Epithelial cell of prostate (primary cell): ENCODE results near the gene ADAM22.
"Not testable (repeated sequence)": the region's sequence is repeated elsewhere in the genome, so short reads cannot be mapped to it uniquely, and the experiment has no call there.

Experiments used
- DNase-seq: peaks from one replicate; pipeline ENCODE4 v3.0.0-alpha.2; 2011; ENCODE audit warnings: low read depth, low spot score
- H3K27ac ChIP-seq: fragments of 450-650 bp; 2 replicates; pipeline ENCODE4 v1.5.1; 2017; ENCODE audit warnings: mild to moderate bottlenecking

Gene ADAM22

DNA sequence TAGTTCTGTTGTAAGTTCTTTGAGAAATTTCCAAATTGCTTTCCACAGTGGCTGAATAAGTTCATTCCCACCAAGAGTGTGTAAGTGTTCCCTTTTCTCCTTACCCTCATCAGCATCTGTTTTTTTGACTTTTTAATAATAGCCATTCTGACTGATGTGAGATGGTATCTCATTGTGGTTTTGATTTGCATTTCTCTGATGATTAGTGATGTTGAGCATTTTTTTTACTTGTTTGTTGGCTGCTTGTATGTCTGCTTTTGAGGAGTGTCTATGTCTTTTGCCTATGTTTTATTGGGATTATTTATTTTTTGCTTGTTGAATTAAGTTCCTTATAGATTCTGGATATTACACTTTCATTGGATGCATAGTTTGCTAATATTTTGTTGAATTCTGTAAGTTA, 11.9 kb downstream of the ADAM22 start:
- not testable (repeated sequence) for DNase-seq, H3K27ac ChIP-seq

DNA sequence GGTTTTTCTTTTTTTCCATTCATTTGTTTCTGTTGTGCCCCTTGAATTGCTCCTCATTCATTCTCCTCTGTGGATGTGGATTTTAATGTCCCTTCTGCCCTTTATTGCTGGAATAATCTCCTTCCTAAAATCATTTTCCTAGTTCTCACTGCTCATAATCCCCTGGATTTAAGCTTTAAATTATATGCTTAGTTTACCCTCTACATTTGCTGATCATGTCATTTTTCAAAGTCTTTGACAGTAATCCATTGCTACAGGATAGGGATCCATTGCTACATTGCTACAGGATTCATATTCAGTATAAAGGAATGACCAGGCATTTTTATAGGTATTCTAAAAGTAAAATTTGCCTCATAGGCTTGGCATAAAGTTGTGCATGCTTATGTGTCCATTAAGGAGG, 14.3 kb downstream of the ADAM22 start:
- no peak overlapping the region for H3K27ac ChIP-seq
- DNase-seq, result no peak

DNA sequence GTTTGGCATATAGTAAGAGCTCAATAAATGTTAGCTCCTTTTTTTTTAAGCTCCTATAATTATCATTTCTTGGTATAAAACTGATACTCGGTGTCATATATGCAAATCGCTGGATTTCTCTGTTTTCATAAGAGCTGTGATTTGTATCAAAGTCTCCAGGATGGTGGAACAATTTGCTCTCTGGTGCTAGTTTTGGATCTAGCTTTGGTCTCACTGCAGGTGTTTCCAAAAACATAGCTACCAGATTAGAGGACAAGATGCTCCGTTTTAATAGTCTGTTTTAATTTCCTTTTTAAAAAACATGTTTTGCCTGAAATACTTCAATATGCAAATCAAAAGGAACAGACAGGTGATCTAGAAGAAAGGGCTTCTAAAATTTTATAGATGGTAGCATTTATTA, 25.3 kb downstream of the ADAM22 start:
- no peak for DNase-seq
- H3K27ac ChIP-seq, result no peak overlapping the region

DNA sequence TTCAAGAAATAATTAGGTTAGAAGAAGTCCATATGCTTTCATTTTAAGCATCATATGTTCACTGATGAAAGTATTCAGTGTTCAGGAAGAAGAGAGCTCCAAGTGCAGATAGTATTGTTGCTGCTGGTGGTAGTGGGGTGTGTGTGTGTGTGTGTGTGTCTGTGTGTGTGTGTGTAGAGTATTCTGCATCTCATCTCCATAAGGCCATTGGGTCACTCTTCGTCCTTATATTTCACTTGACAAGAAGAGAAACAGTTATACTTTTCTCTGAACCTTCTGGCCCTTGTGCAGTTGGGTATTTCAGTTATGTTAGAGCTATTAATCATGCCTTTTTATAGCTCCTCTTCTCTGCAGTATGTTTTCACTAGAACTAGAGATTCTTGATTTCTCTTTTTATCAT, 26.2 kb downstream of the ADAM22 start:
- DNase-seq, result no peak
- H3K27ac ChIP-seq, result no peak overlapping the region

DNA sequence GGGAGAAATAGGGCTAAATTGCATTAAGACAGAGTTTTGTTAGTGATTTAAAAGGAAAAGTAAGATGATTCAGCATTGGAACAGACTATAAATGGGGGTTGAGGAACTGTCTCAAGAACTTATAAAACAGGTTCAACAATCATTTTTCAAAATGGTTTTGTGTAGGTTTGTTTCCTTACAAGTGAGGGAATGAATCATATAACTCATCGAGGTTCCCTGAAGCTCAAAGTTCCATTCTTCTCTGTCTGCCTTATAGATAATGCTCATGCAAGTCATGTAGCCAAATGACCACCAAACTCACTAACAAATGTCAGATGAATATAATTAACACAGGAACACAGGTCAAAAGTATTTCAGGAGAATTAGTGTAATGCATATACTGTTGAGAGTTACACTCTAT, 27.7 kb downstream of the ADAM22 start:
- no peak overlapping the region for H3K27ac ChIP-seq
- no peak for DNase-seq

DNA sequence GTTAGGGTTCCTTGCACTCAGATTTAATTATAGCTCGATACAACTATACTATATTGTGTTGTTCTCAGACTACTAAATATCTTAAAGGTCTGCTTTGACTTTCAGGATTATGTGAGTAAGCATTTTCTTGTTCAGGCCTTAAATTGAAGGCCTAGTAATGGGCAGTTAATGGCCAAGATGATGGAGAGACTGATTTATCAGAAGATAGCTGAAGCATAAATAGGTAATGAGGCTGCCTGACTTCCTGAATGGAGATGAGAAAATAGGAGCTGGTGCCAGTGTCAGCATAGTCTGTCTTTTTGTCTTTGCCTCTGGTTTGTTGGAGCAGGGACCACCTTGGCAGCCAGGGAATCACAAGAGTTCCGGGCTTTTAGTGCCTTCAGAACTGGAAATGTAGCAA, 32.2 kb downstream of the ADAM22 start:
- H3K27ac ChIP-seq, result no peak overlapping the region
- no peak for DNase-seq

DNA sequence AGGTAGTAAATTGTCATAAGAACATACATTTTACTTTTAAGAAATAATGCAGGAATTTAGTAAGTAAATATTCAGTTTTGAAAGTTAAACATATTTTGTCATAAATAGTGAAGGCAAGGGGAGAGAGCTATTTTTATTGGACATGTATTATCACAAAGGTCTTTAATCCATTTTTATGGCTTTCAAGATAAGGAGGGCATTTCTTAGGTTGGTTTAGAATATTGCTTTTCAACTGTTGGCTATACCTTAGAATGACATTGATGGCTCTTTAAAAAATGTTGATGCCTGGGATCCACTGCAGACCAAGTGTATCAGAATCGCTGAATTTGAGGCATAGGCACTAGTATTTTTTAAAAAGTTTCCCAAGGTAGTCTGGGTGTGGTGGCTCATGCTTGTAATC, 34.0 kb downstream of the ADAM22 start:
- no peak for DNase-seq
- H3K27ac ChIP-seq, result no peak overlapping the region

DNA sequence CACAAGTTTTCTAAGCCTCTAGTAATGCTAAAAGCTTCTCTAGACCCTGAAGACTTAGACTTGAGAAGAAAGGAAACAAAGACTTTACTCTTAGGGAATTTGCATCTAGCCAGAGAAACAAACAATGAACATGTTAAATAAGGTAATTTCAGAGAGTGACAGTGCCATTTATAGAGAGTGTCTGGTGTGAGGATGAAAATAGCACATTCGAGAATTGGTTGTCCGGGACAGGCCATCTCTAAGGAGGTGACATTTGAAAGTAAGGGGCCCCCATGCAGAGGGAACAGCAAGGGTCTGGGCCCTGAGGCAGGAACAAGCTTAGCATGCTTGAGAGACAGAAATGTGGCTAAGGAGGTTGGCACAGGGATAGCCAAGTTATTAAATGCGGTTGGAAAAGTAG, 48.1 kb downstream of the ADAM22 start:
- no peak overlapping the region for H3K27ac ChIP-seq
- no peak for DNase-seq

DNA sequence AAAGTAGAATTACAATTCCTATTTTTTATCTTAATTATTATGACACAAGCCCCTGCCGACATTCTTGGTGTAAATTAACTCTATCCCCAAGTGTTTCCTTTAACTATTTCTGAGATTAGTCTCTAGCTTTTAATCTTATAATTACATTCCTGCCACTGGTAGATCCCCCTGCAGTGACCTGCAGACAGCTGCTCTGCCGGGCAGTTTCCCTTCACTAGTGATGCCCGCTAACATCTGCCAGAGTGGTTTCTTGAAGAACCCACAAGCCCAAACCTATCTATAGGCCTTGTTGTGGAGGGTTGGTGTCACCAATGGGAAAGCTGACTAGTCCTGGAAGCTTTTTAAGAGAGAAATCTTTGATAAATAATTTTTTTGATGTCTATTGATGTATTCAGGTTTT, 50.0 kb downstream of the ADAM22 start:
- no peak overlapping the region for H3K27ac ChIP-seq
- no peak for DNase-seq

DNA sequence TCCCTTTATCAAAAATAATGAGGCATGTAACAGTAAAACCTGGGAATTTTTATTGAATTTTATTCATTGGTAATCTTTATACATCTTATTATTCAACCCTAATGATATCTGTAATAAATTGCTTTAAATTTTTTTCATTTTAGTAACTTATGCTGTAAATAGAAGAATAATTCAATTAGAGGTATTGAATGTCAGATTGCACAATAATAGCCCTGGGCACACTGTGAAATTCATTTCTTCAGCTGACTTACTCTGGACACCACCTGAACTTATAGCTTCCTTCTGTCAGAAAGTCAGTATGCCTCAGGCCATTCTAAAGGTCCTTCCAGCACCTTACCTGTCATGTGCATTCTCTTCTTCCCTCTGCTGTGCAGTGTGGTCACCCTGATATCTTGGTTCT, 59.2 kb downstream of the ADAM22 start:
- no peak for DNase-seq

DNA sequence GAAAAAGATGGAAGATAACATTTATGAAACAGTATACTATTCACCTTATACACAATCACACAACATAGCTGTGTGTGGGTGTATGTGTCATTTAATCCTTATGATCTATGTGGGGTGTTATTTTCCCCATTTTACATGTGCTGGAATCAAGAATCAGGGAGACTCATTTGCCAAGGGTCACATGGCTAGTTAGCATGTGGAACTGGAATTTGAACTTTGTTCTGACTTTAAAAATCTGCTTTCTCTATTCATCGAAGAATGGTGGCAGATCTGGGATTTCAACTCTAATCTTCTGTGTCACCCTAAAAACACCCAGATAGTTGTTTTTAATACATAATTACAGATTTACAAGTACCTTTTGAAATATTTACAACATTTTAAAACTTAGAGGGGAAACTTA, 65.2 kb downstream of the ADAM22 start:
- H3K27ac ChIP-seq, result no peak overlapping the region
- no peak for DNase-seq

More for the DNA sequence above, 59.2 kb downstream of the ADAM22 start:
- H3K27ac ChIP-seq, result no peak overlapping the region

DNA sequence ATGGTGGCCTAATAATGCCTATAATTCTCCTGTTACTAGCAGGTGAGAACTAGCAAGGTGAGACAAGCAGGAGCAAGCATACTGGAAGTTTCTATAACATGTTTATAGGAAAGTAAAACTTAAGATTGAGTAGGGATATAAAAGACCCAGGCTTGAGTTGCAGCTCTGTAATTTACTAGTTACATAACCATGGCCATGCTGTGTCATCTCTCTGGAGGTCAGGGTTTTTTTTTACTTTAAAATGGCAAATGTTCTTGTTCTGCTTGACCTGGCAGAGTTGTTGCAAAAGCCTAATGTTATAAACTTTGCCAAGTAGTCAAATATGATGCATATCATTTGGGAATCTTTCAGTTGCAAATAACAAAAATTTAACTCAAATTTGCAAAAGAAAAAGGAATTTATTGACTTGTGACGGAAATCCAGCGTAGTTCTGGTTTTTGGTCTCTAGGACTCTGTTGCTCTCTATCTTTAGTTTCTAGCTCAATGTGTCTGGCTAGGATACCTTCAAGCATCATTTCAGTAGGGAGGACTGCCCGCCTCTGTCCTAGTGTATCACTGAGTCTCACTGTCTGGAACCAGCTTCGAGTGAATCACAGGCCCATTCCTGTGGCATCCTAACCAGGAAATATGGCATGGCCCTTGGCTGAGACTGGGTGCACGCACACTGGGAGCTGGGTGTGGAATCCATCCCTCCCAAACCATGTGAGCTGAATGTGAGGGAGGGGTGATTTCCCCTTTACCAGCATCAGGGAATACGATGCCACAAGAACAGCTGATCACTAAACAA, 67.9 kb downstream of the ADAM22 start:
- DNase-seq, result no peak
- H3K27ac ChIP-seq, result no peak overlapping the region

DNA sequence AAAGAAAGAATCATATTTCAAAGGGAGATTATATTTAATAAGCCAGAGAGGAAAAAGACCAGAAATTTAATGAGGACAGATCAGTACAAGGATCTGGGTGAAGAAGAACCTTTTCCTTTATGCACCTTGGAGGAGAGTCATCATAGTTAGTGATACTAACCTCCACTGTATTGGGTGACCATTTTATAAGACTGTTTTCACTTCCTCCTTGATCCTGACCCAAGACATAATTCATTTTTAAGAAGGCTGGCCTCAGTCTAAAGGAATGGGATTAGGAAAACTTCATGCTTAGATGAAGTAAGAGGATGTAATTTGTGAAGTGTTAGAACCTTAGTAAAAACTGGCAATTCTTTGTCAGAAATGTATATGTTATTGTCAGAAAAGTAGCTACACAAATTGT, 68.6 kb downstream of the ADAM22 start:
- DNase-seq, result no peak
- H3K27ac ChIP-seq, result no peak overlapping the region

DNA sequence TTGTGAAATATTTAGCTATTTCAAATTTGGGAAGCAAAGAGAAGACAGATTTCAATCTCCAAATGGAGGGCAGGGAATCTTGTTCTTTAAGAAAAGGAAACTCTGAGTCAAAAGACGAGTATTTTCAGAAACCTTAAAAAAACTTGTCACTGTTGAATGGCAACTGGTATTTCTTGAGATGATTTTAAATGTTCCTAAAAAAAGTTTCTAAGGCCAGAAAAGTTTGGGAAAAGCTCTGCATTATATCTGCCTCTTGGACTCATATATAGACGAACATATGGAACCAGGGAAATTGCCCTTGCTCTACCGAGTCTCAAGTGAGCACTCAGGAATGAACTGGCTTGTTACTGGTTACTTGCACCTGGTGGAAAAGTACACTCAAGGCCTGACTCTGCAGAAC, 69.5 kb downstream of the ADAM22 start:
- no peak overlapping the region for H3K27ac ChIP-seq
- DNase-seq, result no peak

DNA sequence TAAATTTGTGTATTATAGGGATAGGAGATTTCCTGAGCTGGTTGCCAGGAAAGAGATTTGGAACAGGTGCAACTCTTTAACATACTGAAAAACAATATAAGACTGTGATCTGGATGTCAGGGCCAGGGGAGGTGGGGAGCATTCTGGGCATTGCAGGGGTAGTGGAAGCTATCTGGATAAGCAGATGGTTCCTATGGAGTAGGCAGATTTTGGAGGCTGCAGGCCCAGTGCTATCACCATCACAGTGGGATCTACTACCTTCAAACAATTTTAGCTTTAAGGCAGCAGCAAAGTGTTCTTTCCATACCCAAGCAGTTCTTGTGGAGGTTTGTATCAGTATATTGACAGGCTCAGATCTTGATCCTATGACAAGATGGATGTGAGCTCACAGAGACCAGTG, 71.1 kb downstream of the ADAM22 start:
- no peak overlapping the region for H3K27ac ChIP-seq

DNA sequence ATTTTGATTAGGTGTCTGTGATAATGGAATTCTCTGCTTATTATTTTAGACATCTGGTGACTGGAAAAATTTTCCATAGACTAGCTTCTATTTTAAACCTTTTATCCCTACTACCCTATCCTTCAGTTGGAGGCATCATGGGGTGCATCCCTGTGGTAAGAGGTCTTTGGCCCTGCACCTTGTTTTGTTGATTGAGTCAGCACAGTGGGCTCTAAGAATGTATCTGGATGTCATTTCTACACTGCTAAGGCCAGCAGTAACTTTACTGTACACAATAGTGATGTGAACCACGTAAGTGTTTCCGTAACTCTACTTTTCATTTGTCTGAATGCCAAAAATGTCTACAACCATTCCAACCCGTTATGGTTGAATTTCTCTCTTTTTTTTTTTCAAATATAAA, 75.6 kb downstream of the ADAM22 start:
- no peak overlapping the region for H3K27ac ChIP-seq
- no peak for DNase-seq

More for the DNA sequence above, 71.1 kb downstream of the ADAM22 start:
- DNase-seq, result no peak

DNA sequence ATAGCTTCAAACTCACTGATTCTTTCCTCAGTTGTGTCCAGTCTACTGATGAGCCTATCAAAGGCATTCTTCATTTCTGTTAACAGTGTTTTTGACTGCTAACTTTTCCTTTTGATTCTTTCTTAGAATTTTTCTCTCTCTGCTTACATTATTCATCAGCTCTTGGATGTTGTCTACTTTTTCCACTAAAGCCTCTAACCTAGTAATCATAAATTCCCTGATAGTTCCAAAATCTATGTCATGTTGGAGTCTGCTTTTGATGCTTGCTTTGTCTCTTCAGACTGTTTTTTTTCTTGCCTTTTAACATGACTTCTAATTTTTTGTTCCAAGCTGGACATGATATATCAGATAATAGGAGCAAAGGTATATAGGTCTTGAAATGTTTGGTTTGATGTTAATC, 78.0 kb downstream of the ADAM22 start:
- DNase-seq, result no peak

DNA sequence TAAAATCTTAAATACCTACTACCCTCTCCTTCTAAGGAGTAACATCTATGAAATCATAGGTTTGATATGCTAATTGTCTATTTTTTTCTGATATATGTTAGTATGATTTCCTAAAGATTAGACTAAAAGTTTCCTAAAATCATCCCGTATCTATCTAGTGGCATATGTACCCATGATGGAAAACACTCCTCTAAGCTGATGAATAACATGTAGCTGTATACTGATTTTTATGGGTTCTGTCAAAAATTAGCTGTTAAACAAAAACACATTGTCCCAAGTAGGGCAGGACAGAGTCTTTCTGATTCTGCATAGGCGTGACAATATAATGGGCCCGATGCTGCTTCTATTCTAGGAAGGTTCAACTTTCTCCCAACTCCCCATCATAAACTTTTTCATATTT, 79.9 kb downstream of the ADAM22 start:
- no peak overlapping the region for H3K27ac ChIP-seq
- DNase-seq, result no peak

More for the DNA sequence above, 78.0 kb downstream of the ADAM22 start:
- H3K27ac ChIP-seq, result no peak overlapping the region

DNA sequence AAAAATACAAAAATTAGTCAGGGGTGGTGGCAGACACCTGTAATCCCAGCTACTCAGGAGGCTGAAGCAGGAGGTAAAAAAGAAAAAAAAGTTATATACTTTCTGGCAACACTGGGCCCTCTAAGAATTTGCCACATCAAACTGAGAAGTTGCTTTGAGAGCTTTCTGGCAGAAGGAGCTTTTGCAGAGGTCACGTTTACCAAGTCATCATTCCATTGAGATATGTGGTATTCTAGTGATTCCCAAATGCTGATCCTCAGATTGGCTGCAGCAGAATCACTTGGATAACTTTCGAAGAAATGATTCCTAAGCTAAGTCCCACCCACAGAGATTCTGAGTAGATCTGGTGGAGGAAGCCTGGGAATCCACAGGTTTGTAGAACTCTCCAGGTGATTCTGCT, 80.5 kb downstream of the ADAM22 start:
- DNase-seq, result no peak
- H3K27ac ChIP-seq, result no peak overlapping the region

DNA sequence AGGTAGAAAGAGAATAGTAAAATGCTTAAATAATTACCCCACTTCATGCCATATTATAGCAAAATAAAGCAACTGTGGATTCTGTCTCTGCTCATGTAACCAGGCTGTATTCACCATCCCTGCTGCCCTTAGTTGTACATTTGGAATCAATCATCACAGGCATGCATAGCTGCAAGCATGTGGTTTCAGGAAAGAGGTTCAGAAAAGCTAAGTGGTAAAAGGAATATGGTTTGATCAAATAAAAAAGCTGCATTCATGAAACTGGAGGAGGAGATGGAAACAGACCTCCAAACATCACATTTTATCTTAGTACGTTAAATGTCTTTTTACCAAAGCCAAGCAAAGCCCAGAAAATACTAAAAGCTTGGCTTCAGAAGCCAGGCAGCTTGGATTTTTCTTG, 81.3 kb downstream of the ADAM22 start:
- no peak for DNase-seq
- H3K27ac ChIP-seq, result no peak overlapping the region

DNA sequence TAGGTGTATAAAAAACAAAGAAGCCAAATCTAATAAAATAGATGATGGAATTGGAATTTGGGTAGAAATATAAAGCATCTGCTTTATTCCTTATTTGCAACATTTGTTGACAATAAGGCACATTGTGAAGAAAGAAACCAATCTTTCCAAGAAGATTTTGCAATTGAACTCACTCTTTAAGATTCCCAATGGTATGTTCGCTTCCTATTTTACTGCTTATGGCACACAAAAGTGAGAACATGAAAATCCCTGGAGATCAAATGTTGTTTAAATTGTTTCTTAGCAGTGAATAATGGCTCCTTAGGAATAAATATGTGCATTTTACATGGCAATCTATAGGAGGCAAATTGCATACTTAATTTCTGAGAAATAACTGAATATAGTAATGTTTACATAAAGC, 84.5 kb downstream of the ADAM22 start:
- DNase-seq, result no peak
- H3K27ac ChIP-seq, result no peak overlapping the region

DNA sequence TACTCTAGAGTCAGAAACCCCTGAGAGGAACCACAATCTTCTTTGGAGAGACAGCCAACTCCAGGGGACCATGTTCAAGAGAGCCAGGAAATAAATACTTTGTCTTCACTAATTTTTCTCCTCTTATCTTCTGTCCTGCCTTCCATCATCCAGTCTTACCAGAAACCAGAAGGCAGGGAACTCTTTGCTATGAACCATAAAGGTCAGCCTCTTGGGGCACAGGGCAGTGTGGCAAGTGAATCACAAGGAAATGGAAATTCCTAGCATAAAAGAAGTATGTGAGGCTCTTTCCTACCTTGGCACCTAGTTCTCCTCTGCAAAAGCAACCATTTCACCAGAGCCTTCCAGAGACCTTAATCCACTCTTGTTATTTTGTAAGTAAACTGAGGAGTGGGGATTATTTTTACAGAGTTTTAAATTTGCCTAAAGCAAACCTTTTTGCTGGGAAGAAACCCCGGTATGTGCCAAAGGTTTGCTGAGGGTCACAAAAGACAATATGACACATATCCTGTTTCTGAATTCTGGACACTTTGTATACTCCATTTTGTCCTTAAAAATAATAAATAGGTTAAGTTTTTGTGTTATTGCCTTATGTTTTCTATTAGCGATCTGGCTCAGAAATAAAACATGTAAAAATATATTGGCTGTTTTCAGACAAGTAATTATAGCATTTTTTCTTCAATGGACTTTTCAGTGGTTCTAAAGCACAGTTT, 87.1 kb downstream of the ADAM22 start:
- DNase-seq, result no peak
- H3K27ac ChIP-seq, result no peak overlapping the region
